Stimulated activated naive CD8-positive, alpha-beta T cell treated with anti-CD3 and anti-CD28 coated beads, Interleukin-15, amount 100 ng/mL, for 72 hours (primary cell): ENCODE measurements around the gene MAPT.
"Not testable (repeated sequence)": the region's sequence is repeated elsewhere in the genome, so short reads cannot be mapped to it uniquely, and the experiment has no call there.

ENCODE experiments used
- ATAC-seq: fragments of 150-1000 bp; cut with Tn5 transposase; 2 replicates; pipeline ENCODE4 v1.10.0; 2021; ENCODE audit warnings: mild to moderate bottlenecking, moderate library complexity
- DNase-seq, 2 donors: peaks; one replicate each; pipeline ENCODE4 v3.0.0; 2021 to 2022
- H3K27ac Mint-ChIP-seq, 2 donors: one replicate each; pipeline ENCODE4 v1.8.0; 2022; ENCODE audit warnings: mild to moderate bottlenecking in 2 of 2, mixed read lengths in 2 of 2, moderate library complexity in 2 of 2
- H3K27me3 Mint-ChIP-seq: one replicate; pipeline ENCODE4 v1.8.0; 2022; ENCODE audit warnings: mixed read lengths
- H3K4me1 Mint-ChIP-seq: one replicate; pipeline ENCODE4 v1.8.0; 2022; ENCODE audit warnings: mild to moderate bottlenecking, mixed read lengths
- H3K4me3 Mint-ChIP-seq, 2 donors: one replicate each; pipeline ENCODE4 v1.8.0; 2022; ENCODE audit warnings: mild to moderate bottlenecking in 2 of 2, mixed read lengths in 2 of 2, moderate library complexity in 1 of 2
- H3K9me3 Mint-ChIP-seq, 2 donors: one replicate each; pipeline ENCODE4 v1.8.0; 2022; ENCODE audit warnings: mixed read lengths in 2 of 2

MAPT gene

GRCh38 chr17:45923511-45924268, 29.3 kb downstream of the MAPT start:
- no peaks in the 10 kb centered on the region for H3K27me3 Mint-ChIP-seq
- H3K9me3 Mint-ChIP-seq, result peaks cover 5 to 7% of the 10 kb centered on the region in 2 donors
- H3K27ac Mint-ChIP-seq, result no peak overlapping the region
- DNase-seq (no peak), ATAC-seq (no peak)
- H3K4me1 Mint-ChIP-seq, result no peaks in the 10 kb centered on the region
- H3K4me3 Mint-ChIP-seq, result no peak overlapping the region

- ATAC-seq, result no peak
These were observed 30.0 kb downstream of the MAPT start for GRCh38 chr17:45924332-45924820.

GRCh38 chr17:45925311-45925710, 31.0 kb downstream of the MAPT start:
- peaks cover 9% of the 10 kb centered on the region for H3K27me3 Mint-ChIP-seq
- H3K9me3 Mint-ChIP-seq, result peaks cover 5 to 7% of the 10 kb centered on the region in 2 donors
- H3K4me1 Mint-ChIP-seq, result no peaks in the 10 kb centered on the region
- no peak overlapping the region for H3K4me3 Mint-ChIP-seq
- ATAC-seq (no peak), DNase-seq (no peak)
- H3K27ac Mint-ChIP-seq, result no peak overlapping the region

More at GRCh38 chr17:45924332-45924820, 30.0 kb downstream of the MAPT start:
- H3K4me1 Mint-ChIP-seq, result no peaks in the 10 kb centered on the region
- peaks cover 5 to 7% of the 10 kb centered on the region in 2 donors for H3K9me3 Mint-ChIP-seq
- no peaks in the 10 kb centered on the region for H3K27me3 Mint-ChIP-seq
- no peak overlapping the region for H3K27ac Mint-ChIP-seq
- no peak for DNase-seq
- H3K4me3 Mint-ChIP-seq, result no peak overlapping the region

GRCh38 chr17:45927247-45927646, 32.9 kb downstream of the MAPT start:
- H3K9me3 Mint-ChIP-seq, result peaks cover 5 to 7% of the 10 kb centered on the region in 2 donors
- no peak overlapping the region for H3K27ac Mint-ChIP-seq
- no peak overlapping the region for H3K4me3 Mint-ChIP-seq
- ATAC-seq, result no peak
- H3K4me1 Mint-ChIP-seq, result no peaks in the 10 kb centered on the region
- H3K27me3 Mint-ChIP-seq, result peaks cover 16% of the 10 kb centered on the region
- no peak for DNase-seq

GRCh38 chr17:45929344-45929743, 35.0 kb downstream of the MAPT start:
- ATAC-seq, result no peak
- Mint-ChIP-seq H3K4me3 (no peak overlapping the region), H3K27me3 (peaks cover 16% of the 10 kb centered on the region), H3K27ac (no peak overlapping the region), H3K4me1 (no peaks in the 10 kb centered on the region), H3K9me3 (peaks cover 5 to 7% of the 10 kb centered on the region in 2 donors)
- DNase-seq, result no peak

GRCh38 chr17:45930420-45930951, 36.1 kb downstream of the MAPT start:
- H3K4me1 Mint-ChIP-seq, result no peaks in the 10 kb centered on the region
- peaks cover 25% of the 10 kb centered on the region for H3K27me3 Mint-ChIP-seq
- H3K4me3 Mint-ChIP-seq, result no peak overlapping the region
- H3K27ac Mint-ChIP-seq, result no peak overlapping the region
- DNase-seq, result no peak
- no peak for ATAC-seq
- H3K9me3 Mint-ChIP-seq, result peaks cover 5 to 7% of the 10 kb centered on the region in 2 donors

- Mint-ChIP-seq H3K4me3 (no peak overlapping the region), H3K27me3 (peaks cover 37% of the 10 kb centered on the region), H3K4me1 (no peaks in the 10 kb centered on the region), H3K27ac (no peak overlapping the region), H3K9me3 (peaks cover 5 to 7% of the 10 kb centered on the region in 2 donors)
- DNase-seq (no peak), ATAC-seq (no peak)
These were observed 37.3 kb downstream of the MAPT start for GRCh38 chr17:45931677-45932076.

- Mint-ChIP-seq H3K4me3 (no peak overlapping the region), H3K27ac (no peak overlapping the region), H3K9me3 (no peaks in the 10 kb centered on the region), H3K27me3 (peaks cover 52% of the 10 kb centered on the region), H3K4me1 (no peaks in the 10 kb centered on the region)
- ATAC-seq, result no peak
- DNase-seq, result no peak
These were observed 40.0 kb downstream of the MAPT start for GRCh38 chr17:45934044-45934979.

- no peak overlapping the region for H3K4me3 Mint-ChIP-seq
- H3K4me1 Mint-ChIP-seq, result no peaks in the 10 kb centered on the region
- DNase-seq (no peak), ATAC-seq (no peak)
- peaks cover 44% of the 10 kb centered on the region for H3K27me3 Mint-ChIP-seq
- no peak overlapping the region for H3K27ac Mint-ChIP-seq
- no peaks in the 10 kb centered on the region for H3K9me3 Mint-ChIP-seq
These were observed 40.9 kb downstream of the MAPT start for GRCh38 chr17:45935197-45935709.

- no peak for DNase-seq
- Mint-ChIP-seq H3K27ac (peak overlapping the region in 1 of 2 donors; percentile 1), H3K4me1 (no peaks in the 10 kb centered on the region), H3K9me3 (no peaks in the 10 kb centered on the region), H3K27me3 (peaks cover 38% of the 10 kb centered on the region), H3K4me3 (no peak overlapping the region)
- no peak for ATAC-seq
These were observed 41.6 kb downstream of the MAPT start for GRCh38 chr17:45935710-45936509.

- Mint-ChIP-seq H3K9me3 (no peaks in the 10 kb centered on the region), H3K4me1 (no peaks in the 10 kb centered on the region), H3K27me3 (peaks cover 40% of the 10 kb centered on the region), H3K27ac (no peak overlapping the region), H3K4me3 (no peak overlapping the region)
- no peak for DNase-seq
- ATAC-seq, result no peak
These were observed 42.3 kb downstream of the MAPT start for GRCh38 chr17:45936610-45937009.

GRCh38 chr17:45937186-45937585, 42.8 kb downstream of the MAPT start:
- ATAC-seq, DNase-seq, H3K27ac Mint-ChIP-seq, H3K4me1 Mint-ChIP-seq, H3K9me3 Mint-ChIP-seq, H3K4me3 Mint-ChIP-seq: not testable (repeated sequence)
- peaks cover 46% of the 10 kb centered on the region for H3K27me3 Mint-ChIP-seq

- Mint-ChIP-seq H3K4me3 (no peak overlapping the region), H3K27ac (no peak overlapping the region), H3K9me3 (no peaks in the 10 kb centered on the region), H3K4me1 (peaks cover 8% of the 10 kb centered on the region), H3K27me3 (peaks cover 65% of the 10 kb centered on the region)
- ATAC-seq (no peak), DNase-seq (no peak)
These were observed 45.0 kb downstream of the MAPT start for GRCh38 chr17:45939395-45939794.

GRCh38 chr17:45940293-45940692, 45.9 kb downstream of the MAPT start:
- Mint-ChIP-seq H3K9me3 (no peaks in the 10 kb centered on the region), H3K27me3 (peaks cover 66% of the 10 kb centered on the region), H3K4me3 (no peak overlapping the region), H3K27ac (no peak overlapping the region), H3K4me1 (peaks cover 8% of the 10 kb centered on the region)
- no peak for DNase-seq
- no peak for ATAC-seq

- DNase-seq (no peak), ATAC-seq (no peak)
- Mint-ChIP-seq H3K9me3 (no peaks in the 10 kb centered on the region), H3K27ac (no peak overlapping the region), H3K4me1 (peaks cover 8% of the 10 kb centered on the region), H3K27me3 (peaks cover 64% of the 10 kb centered on the region), H3K4me3 (no peak overlapping the region)
These were observed 46.5 kb downstream of the MAPT start for GRCh38 chr17:45940826-45941225.
